SU-DHL-6 (cell line): ENCODE results near the gene PRKAR1B.

Source experiments
- EZH2phosphoT487 ChIP-seq: fragments of 200-600 bp; sonication (generic), shearing (Covaris generic); conservative IDR thresholded peaks from 2 replicates; pipeline ENCODE4 v1.6.1; 2018; ENCODE audit warnings: mild to moderate bottlenecking, antibody characterized with exemption, low read length, moderate library complexity, mixed read lengths
- TF ChIP-seq, protein P1 (sequence below): fragments of 200-600 bp; sonication (generic); IDR thresholded peaks from one replicate; pipeline ENCODE4 v1.5.1; 2017; ENCODE audit warnings: antibody characterized with exemption, mild to moderate bottlenecking, low read length, moderate library complexity; ENCODE audit not compliant: insufficient read depth, poor library complexity, severe bottlenecking

DNA sequence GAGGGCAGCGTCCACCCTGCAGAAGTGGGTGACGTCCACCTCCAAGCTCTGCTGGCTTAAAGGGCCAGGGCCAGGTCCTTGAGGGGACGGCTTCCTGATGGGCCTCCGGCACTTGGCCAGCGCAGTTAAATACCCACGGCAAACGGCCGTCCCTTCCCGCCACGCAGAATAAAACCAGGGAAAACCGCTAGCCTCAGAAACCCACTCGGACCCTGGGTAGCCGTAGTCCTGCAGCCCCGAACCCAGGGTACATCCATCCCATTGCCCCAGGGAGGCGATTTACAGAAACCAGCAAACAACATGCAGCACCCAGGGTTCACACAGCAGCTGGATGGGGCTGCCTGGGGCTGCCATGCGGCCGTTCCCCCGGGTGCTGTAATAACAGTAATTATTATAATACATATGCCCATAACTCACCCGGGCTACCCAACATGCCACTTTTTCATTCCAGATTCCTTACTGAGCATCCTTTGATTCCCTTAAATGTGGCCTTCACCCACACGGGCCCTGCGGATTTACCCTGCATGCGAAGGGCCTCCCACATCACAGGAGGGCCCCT, 126.0 kb downstream of the PRKAR1B start:
- TF ChIP-seq, protein P1, sequence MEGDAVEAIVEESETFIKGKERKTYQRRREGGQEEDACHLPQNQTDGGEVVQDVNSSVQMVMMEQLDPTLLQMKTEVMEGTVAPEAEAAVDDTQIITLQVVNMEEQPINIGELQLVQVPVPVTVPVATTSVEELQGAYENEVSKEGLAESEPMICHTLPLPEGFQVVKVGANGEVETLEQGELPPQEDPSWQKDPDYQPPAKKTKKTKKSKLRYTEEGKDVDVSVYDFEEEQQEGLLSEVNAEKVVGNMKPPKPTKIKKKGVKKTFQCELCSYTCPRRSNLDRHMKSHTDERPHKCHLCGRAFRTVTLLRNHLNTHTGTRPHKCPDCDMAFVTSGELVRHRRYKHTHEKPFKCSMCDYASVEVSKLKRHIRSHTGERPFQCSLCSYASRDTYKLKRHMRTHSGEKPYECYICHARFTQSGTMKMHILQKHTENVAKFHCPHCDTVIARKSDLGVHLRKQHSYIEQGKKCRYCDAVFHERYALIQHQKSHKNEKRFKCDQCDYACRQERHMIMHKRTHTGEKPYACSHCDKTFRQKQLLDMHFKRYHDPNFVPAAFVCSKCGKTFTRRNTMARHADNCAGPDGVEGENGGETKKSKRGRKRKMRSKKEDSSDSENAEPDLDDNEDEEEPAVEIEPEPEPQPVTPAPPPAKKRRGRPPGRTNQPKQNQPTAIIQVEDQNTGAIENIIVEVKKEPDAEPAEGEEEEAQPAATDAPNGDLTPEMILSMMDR = no peak
- TF ChIP-seq EZH2phosphoT487 = no peak
